Liver (tissue), 3 donors: Measurements from ENCODE around the gene FOXB1.

Source experiments
- FOXA1 ChIP-seq: IDR thresholded peaks from 2 replicates; pipeline ENCODE4 v1.6.1; 2016; ENCODE audit warnings: antibody characterized with exemption
- FOXA2 ChIP-seq: IDR thresholded peaks from 2 replicates; pipeline ENCODE4 v1.6.1; 2016; ENCODE audit warnings: antibody characterized with exemption
- GABPA ChIP-seq, 2 donors: IDR thresholded peaks in 1 of 2; conservative IDR thresholded peaks in 1 of 2; 2 replicates each; pipeline ENCODE4 v1.6.1; 2016; ENCODE audit warnings: antibody characterized with exemption in 2 of 2, mild to moderate bottlenecking in 1 of 2, moderate library complexity in 1 of 2
- NR2F2 ChIP-seq: IDR thresholded peaks from 2 replicates; pipeline ENCODE4 v1.6.1; 2016; ENCODE audit warnings: antibody characterized with exemption
- RAD21 ChIP-seq, 2 donors: IDR thresholded peaks; 2 replicates each; pipeline ENCODE4 v1.6.1; 2016; ENCODE audit warnings: antibody characterized with exemption in 2 of 2, mild to moderate bottlenecking in 2 of 2
- SP1 ChIP-seq: IDR thresholded peaks from 2 replicates; pipeline ENCODE4 v1.6.1; 2018; ENCODE audit warnings: antibody characterized with exemption, mild to moderate bottlenecking
- YY1 ChIP-seq: IDR thresholded peaks from 2 replicates; pipeline ENCODE4 v1.6.1; 2016; ENCODE audit warnings: antibody characterized with exemption, mild to moderate bottlenecking
- TF ChIP-seq, protein P1 (sequence below): fragments of 150-350 bp; IDR thresholded peaks from 2 replicates; pipeline ENCODE4 v1.5.1; 2017; ENCODE audit warnings: improper control_type of control experiment, low read depth, low read length; ENCODE audit not compliant: missing input control
- TF ChIP-seq, protein P2 (sequence below): IDR thresholded peaks from 2 replicates; pipeline ENCODE4 v1.6.1; 2016; ENCODE audit warnings: antibody characterized with exemption
- TF ChIP-seq, protein P3 (sequence below): IDR thresholded peaks from 2 replicates; pipeline ENCODE4 v1.6.1; 2016; ENCODE audit warnings: antibody characterized with exemption
- donor health status: healthy.
- donor health status: healthy.

DNA sequence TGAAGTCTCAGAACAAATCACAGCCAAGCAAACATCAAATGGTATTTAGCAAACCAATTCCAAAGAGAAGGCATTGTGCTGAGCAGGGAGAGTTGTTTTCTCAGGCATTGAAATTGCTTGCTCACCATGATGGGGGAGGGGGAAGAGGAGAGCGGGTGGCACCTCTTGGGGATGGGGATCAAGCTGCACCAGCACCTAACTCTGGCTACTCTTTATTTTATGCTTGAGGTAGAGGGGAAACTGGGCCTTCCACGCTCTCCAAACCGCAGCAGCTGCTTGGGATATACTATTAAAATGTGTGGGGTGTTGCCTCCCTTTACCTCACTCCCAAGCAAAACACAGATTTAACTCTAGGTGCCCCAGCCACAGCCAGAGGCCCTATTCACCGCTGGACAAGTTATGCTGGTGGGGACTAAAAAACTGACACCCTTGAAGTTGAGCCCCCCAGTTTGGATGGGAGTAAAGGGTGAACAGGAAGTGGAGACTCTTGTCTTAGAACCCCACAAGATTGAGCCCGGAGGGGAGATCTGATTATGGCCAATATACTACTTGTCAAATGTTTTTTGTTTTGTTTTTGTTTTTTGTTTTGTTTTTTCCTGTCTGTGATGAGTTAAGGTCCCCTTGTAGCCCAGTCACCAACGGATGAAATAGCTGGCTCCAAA lies 5.0 kb upstream of the FOXB1 start:
- TF ChIP-seq, protein P1, sequence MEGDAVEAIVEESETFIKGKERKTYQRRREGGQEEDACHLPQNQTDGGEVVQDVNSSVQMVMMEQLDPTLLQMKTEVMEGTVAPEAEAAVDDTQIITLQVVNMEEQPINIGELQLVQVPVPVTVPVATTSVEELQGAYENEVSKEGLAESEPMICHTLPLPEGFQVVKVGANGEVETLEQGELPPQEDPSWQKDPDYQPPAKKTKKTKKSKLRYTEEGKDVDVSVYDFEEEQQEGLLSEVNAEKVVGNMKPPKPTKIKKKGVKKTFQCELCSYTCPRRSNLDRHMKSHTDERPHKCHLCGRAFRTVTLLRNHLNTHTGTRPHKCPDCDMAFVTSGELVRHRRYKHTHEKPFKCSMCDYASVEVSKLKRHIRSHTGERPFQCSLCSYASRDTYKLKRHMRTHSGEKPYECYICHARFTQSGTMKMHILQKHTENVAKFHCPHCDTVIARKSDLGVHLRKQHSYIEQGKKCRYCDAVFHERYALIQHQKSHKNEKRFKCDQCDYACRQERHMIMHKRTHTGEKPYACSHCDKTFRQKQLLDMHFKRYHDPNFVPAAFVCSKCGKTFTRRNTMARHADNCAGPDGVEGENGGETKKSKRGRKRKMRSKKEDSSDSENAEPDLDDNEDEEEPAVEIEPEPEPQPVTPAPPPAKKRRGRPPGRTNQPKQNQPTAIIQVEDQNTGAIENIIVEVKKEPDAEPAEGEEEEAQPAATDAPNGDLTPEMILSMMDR: no peak
- TF ChIP-seq RAD21 (IDR thresholded peaks at IDR 0.05): no peak
- TF ChIP-seq, protein P2, sequence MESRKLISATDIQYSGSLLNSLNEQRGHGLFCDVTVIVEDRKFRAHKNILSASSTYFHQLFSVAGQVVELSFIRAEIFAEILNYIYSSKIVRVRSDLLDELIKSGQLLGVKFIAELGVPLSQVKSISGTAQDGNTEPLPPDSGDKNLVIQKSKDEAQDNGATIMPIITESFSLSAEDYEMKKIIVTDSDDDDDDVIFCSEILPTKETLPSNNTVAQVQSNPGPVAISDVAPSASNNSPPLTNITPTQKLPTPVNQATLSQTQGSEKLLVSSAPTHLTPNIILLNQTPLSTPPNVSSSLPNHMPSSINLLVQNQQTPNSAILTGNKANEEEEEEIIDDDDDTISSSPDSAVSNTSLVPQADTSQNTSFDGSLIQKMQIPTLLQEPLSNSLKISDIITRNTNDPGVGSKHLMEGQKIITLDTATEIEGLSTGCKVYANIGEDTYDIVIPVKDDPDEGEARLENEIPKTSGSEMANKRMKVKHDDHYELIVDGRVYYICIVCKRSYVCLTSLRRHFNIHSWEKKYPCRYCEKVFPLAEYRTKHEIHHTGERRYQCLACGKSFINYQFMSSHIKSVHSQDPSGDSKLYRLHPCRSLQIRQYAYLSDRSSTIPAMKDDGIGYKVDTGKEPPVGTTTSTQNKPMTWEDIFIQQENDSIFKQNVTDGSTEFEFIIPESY: no peak
- no peak for TF ChIP-seq SP1
- TF ChIP-seq GABPA (IDR thresholded peaks at IDR 0.05 in 1 of 2, conservative IDR thresholded peaks at IDR 0.05 in 1 of 2): no peak
- no peak for TF ChIP-seq FOXA2
- no peak for TF ChIP-seq FOXA1
- TF ChIP-seq, protein P3, sequence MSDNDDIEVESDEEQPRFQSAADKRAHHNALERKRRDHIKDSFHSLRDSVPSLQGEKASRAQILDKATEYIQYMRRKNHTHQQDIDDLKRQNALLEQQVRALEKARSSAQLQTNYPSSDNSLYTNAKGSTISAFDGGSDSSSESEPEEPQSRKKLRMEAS: no peak
- TF ChIP-seq NR2F2: no peak
- TF ChIP-seq YY1: no peak
